Testis (tissue), 3 donors: ENCODE measurements around the gene SCAMP5. TPM values are rescaled to one million over a fixed set of nuclear protein-coding genes. Genes with fewer than 3 reads are reported as not detected.
A peak's percentile ranks its signal among the peaks of the same experiment; 100 is the strongest.

Source experiments
- DNase-seq: peaks from one replicate; pipeline ENCODE4 v3.0.0-alpha.2; 2019
- H3K27ac ChIP-seq, 2 donors: fragments of 200-600 bp; sonication (generic); one replicate each; pipeline ENCODE4 v1.5.1; 2019
- H3K27me3 ChIP-seq: fragments of 200-600 bp; sonication (generic); one replicate; pipeline ENCODE4 v1.5.1; 2019
- H3K36me3 ChIP-seq: fragments of 200-600 bp; sonication (generic); one replicate; pipeline ENCODE4 v1.5.1; 2017; ENCODE audit warnings: low read depth; ENCODE audit errors: missing control alignments
- H3K4me1 ChIP-seq: fragments of 200-600 bp; sonication (generic); one replicate; pipeline ENCODE4 v1.5.1; 2019
- H3K4me3 ChIP-seq, 2 donors: fragments of 200-600 bp; sonication (generic); one replicate each; pipeline ENCODE4 v1.5.1; 2017 to 2019
- H3K9me3 ChIP-seq: fragments of 200-600 bp; sonication (generic); one replicate; pipeline ENCODE4 v1.5.1; 2017
- POLR2A ChIP-seq: fragments of 450-650 bp; IDR thresholded peaks from one replicate; pipeline ENCODE4 v1.6.1; 2017; ENCODE audit warnings: antibody characterized with exemption, mild to moderate bottlenecking, moderate library complexity
- WGBS, 2 donors: methylation state at CpG; one replicate each; pipeline ENCODE4 v1.1.5; 2018; 5-methylcytosine and 5-hydroxymethylcytosine counted together
- intact Hi-C: fragments of 100-400 bp; cut with DNase I; formaldehyde crosslinking; loops from one replicate; pipeline ENCODE4 v1.15.1; 2023; ENCODE audit warnings: low total_unique reads
- polyA plus RNA-seq: library from polyadenylated mRNA; stranded (reverse); fragments of 350-450 nt; fragmentation: Illumina TruSeq; extraction: RNeasy Lipid Tissue Mini Kit (QIAGEN cat#74804); gene quantifications from one replicate; pipeline ENCODE4 v1.2.3, GENCODE V29; 2014; ENCODE audit warnings: low read depth, low replicate concordance; ENCODE audit not compliant: insufficient read depth
- total RNA-seq, 2 donors: library from RNA; depleted of rRNA; stranded (reverse); fragments of >200 nt; gene quantifications; one replicate each; pipeline ENCODE4 v1.2.3, GENCODE V29; 2016
- TF ChIP-seq, protein P1 (sequence below), 3 experiments: fragments of 450-650 bp in 2 of 3; fragments of 200-600 bp in 1 of 3; sonication (generic) in 1 of 3; IDR thresholded peaks; one replicate each; pipeline ENCODE4 v1.5.1; 2016 to 2019; ENCODE audit warnings: antibody characterized with exemption in 3 of 3, mild to moderate bottlenecking in 2 of 3, moderate library complexity in 1 of 3

The SCAMP5 gene
- total and polyA plus RNA-seq, 3 donors from 2014 or later: 25.3 to 37.0 (median 27.4) TPM

DNA sequence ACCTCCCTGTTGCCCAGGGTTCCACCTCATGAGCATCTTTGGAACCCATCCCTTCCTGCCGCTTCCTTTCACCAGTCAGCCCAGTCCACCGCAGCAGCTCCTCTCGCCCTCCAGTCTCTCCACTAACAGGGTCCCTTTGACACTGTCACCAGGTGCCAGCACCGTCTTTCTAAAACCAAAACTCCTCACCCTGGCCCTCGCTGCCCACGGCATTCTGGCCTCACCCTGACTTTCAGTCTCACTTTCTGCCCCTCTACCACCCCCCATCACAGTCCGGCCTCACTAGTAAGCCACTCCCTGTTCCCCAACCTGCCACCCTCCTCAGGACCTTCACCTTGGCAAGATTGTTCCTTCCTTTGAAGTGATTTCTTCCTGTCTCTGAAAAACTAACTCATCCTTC, 32.2 kb downstream of the SCAMP5 start:
- Histone ChIP-seq H3K27me3 (no peaks in the 10 kb centered on the region), H3K4me3 (no peak overlapping the region), H3K36me3 (no peaks in the 10 kb centered on the region), H3K4me1 (peaks cover 30% of the 10 kb centered on the region), H3K9me3 (no peaks in the 10 kb centered on the region), H3K27ac (no peak overlapping the region)
- no peak for DNase-seq
- TF ChIP-seq POLR2A: no peak
- TF ChIP-seq, protein P1, sequence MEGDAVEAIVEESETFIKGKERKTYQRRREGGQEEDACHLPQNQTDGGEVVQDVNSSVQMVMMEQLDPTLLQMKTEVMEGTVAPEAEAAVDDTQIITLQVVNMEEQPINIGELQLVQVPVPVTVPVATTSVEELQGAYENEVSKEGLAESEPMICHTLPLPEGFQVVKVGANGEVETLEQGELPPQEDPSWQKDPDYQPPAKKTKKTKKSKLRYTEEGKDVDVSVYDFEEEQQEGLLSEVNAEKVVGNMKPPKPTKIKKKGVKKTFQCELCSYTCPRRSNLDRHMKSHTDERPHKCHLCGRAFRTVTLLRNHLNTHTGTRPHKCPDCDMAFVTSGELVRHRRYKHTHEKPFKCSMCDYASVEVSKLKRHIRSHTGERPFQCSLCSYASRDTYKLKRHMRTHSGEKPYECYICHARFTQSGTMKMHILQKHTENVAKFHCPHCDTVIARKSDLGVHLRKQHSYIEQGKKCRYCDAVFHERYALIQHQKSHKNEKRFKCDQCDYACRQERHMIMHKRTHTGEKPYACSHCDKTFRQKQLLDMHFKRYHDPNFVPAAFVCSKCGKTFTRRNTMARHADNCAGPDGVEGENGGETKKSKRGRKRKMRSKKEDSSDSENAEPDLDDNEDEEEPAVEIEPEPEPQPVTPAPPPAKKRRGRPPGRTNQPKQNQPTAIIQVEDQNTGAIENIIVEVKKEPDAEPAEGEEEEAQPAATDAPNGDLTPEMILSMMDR (IDR thresholded peaks at IDR 0.05): no peak
- intact Hi-C loops: loop anchor here (5.0 kb wide), 1 partner anchor 175 kb away; the partner anchor contains the start of gene C15orf39
- 86 to 92% methylated on average over 7 of the region's 7 CpGs for WGBS, 2 donors

DNA sequence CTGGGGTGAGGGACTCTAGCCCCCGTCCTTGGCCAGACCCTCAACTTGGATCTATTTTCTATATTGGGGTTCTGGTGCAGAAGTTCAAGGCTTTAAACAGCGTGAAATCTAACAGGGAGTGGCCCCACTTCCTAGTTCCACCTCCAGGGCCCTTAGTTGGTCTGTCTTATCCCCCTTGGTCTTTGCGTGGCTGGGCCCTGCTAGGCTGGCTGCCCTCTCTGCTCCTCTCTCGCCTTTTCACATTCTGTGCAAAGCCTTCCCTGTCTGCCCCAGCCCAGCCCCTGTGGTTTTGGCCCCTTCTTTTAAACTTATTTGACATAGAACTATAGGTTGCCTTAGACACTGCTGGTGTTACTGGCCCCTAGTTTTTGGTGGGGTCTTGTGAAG, 33.6 kb downstream of the SCAMP5 start:
- peak overlapping the region in 1 of 2 donors; percentile 34 for H3K27ac ChIP-seq
- TF ChIP-seq POLR2A: no peak
- TF ChIP-seq, protein P1 (IDR thresholded peaks at IDR 0.05): no peak

DNA sequence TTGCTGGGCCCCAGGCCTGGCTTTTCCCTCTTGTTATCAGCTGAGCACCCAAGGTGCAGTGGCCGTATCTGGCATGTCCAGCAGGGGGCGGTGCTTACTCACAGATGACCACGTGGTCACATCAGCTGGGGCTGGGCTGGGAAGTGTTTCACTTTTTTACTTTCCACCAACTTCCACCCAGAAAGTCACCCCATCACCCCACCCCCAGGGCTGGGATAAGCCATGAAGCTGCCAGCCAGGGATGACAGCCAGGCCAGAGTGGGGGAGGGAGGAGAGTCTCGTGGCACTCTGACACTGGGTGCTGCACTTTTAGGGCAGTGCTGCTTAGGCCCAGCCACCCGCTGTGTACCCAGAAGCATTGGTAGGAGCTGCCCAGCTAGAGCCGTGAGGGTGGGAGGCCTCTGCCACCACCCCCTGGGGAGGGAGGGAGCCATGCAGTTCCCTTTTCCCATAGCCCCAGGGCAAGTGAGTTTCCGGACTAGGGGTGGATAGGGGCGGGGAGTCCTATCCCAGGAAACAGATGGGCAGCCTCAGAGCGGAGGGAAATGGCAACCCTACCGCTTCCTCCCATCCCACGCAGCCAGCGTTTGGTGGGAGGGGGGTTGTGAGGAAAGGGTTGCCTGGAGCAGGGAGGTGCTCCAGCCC, 34.1 kb downstream of the SCAMP5 start:
- no peak for TF ChIP-seq POLR2A
- TF ChIP-seq, protein P1 (IDR thresholded peaks at IDR 0.05): peak; percentile 92 to 99 (median 98)
- Histone ChIP-seq H3K36me3 (no peaks in the 10 kb centered on the region), H3K4me1 (peaks cover 24% of the 10 kb centered on the region), H3K27me3 (no peaks in the 10 kb centered on the region), H3K27ac (peak overlapping the region in 1 of 2 donors; percentile 34), H3K9me3 (no peaks in the 10 kb centered on the region), H3K4me3 (no peak overlapping the region)
- WGBS, 2 donors: 28% methylated on average over 8 to 12 of the region's 12 CpGs
- DNase-seq: peak; percentile 97
- intact Hi-C loops: loop anchor here (5.0 kb wide), 1 partner anchor 173 kb away; the partner anchor contains the start of gene C15orf39

More for the DNA sequence above, 33.6 kb downstream of the SCAMP5 start:
- Histone ChIP-seq H3K4me3 (no peak overlapping the region), H3K4me1 (peaks cover 29% of the 10 kb centered on the region), H3K36me3 (no peaks in the 10 kb centered on the region), H3K9me3 (no peaks in the 10 kb centered on the region), H3K27me3 (no peaks in the 10 kb centered on the region)
- 58 to 72% methylated on average over 4 of the region's 4 CpGs for WGBS, 2 donors
- no peak for DNase-seq
- intact Hi-C loops: loop anchor here (5.0 kb wide), 1 partner anchor 173 kb away; the partner anchor contains the start of gene C15orf39

DNA sequence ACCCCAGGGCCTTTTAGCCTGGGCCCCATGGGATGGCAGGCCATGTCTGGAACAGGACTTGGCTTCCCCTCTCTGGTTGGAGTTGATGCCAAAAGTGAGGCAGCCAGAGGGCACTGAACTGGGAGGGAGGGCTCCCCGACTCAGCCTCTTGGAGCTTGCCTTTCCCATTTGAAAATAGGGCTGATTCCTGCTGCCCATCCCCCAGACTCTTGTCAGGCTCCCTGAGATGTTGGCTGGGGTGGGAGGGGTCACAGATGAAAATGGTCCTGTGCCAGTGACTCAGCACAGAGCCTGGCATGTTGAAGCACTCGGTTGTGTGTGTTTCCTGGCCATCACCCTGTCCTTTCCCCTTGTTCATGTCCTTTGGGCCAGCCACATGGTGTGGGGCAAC, 34.7 kb downstream of the SCAMP5 start:
- H3K4me1 ChIP-seq: peaks cover 24% of the 10 kb centered on the region
- H3K9me3 ChIP-seq: no peaks in the 10 kb centered on the region
- peak overlapping the region in 1 of 2 donors; percentile 34 for H3K27ac ChIP-seq
- H3K27me3 ChIP-seq: no peaks in the 10 kb centered on the region
- TF ChIP-seq, protein P1 (IDR thresholded peaks at IDR 0.05): no peak
- TF ChIP-seq POLR2A: no peak
- H3K36me3 ChIP-seq: no peaks in the 10 kb centered on the region
- WGBS, 2 donors: 20 to 64% methylated on average over 1 to 2 of the region's 2 CpGs
- intact Hi-C loops: no loop called here
- no peak for DNase-seq
- H3K4me3 ChIP-seq: no peak overlapping the region

DNA sequence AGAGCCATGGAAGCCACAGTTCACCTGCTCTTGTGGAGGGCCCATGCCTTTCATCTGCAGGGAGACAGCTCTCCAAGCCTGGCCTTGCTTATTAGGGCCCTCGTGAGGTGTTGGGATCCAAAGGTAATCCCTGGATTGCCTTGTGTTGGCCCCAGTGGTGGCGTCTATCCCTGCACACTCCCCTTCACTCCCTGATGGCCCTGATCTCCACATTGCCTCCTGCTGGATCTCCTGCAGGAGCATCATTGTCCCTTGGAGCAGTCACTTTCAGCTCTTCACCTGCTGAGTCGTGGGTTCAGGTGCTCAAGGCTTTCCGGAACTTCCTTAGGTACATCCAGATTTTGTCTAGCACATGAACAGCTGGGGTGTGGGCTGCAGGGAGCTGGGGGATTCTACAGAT, 35.1 kb downstream of the SCAMP5 start:
- H3K4me1 ChIP-seq: peaks cover 24% of the 10 kb centered on the region
- H3K27ac ChIP-seq: peak overlapping the region in 1 of 2 donors; percentile 34
- H3K9me3 ChIP-seq: no peaks in the 10 kb centered on the region
- H3K36me3 ChIP-seq: no peaks in the 10 kb centered on the region
- intact Hi-C loops: no loop called here
- TF ChIP-seq, protein P1 (IDR thresholded peaks at IDR 0.05): no peak
- no peak for TF ChIP-seq POLR2A
- DNase-seq: no peak
- 91 to 94% methylated on average over 4 of the region's 4 CpGs for WGBS, 2 donors
- no peaks in the 10 kb centered on the region for H3K27me3 ChIP-seq
- no peak overlapping the region for H3K4me3 ChIP-seq
